Measurements from ENCODE around the gene PDE11A. TPM values are rescaled to one million over a fixed set of nuclear protein-coding genes. Genes with fewer than 3 reads are reported as not detected.

The PDE11A gene
- total and polyA plus RNA-seq, 8 donors, result under 0.01 to 0.87 (median 0.40) TPM; not detected in 2

DNA sequence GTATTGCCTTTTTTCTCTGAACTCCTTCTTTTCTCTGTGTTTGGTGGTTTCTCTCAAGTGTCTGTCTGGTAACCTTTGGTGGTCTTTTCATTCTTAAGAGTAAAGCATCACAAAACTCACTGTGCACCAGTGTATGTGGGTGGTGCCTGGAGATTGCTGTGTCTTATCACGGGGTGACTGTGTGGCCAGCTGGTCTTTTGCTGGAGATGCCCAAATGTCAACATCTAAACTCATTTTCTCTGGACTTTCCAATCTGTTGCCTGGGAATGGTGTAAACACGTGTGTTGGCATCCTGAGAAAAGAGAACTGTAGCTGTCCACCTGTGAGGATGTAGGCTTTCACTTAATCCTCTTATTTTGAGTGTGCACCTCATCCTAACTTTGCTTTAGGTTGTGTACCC lies 356.8 kb downstream of the PDE11A start:
- Histone ChIP-seq H3K27ac (no peak overlapping the region), H3K9me3 (no peaks in the 10 kb centered on the region), H3K4me3 (no peak overlapping the region), H3K27me3 (no peaks in the 10 kb centered on the region), H3K4me1 (no peaks in the 10 kb centered on the region), H3K36me3 (no peaks in the 10 kb centered on the region)
- DNase-seq, result no peak
- intact Hi-C loops (cut with DNase I; ENCODE audit: low total_unique reads), result loop anchor here (10.0 kb wide), 1 partner anchor 231 kb away; no protein-coding TSS in a partner anchor
- TF ChIP-seq POLR2AphosphoS5 (IDR thresholded peaks at IDR 0.05) (no peak), EP300 (IDR thresholded peaks at IDR 0.05) (no peak), POLR2A (IDR thresholded peaks at IDR 0.05) (no peak)
- TF ChIP-seq, protein P1, sequence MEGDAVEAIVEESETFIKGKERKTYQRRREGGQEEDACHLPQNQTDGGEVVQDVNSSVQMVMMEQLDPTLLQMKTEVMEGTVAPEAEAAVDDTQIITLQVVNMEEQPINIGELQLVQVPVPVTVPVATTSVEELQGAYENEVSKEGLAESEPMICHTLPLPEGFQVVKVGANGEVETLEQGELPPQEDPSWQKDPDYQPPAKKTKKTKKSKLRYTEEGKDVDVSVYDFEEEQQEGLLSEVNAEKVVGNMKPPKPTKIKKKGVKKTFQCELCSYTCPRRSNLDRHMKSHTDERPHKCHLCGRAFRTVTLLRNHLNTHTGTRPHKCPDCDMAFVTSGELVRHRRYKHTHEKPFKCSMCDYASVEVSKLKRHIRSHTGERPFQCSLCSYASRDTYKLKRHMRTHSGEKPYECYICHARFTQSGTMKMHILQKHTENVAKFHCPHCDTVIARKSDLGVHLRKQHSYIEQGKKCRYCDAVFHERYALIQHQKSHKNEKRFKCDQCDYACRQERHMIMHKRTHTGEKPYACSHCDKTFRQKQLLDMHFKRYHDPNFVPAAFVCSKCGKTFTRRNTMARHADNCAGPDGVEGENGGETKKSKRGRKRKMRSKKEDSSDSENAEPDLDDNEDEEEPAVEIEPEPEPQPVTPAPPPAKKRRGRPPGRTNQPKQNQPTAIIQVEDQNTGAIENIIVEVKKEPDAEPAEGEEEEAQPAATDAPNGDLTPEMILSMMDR (IDR thresholded peaks at IDR 0.05), result no peak
- WGBS, 5 donors, result 43 to 66% (median 57%) methylated on average over 2 of the region's 2 CpGs

DNA sequence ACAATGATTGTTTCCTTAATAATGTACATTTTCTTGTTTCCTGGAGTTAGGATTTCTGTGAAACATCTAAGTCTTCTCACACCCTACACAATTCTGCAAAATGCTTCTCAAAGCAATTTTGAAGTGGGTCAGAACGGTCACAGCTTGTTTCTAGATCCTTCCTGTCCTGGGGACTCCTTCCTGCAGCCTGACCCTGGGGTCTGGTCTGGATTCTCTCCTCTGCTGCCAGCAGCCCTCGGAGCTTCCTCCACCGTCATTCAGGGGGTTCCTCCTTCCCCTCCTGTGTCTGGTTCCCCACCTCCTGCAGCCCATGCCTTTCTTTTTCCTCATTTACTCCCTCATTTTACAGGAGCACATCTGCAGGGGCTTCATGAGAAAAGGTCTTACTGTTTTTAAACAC lies 357.9 kb downstream of the PDE11A start:
- Histone ChIP-seq H3K9me3 (no peaks in the 10 kb centered on the region), H3K36me3 (no peaks in the 10 kb centered on the region), H3K4me1 (no peaks in the 10 kb centered on the region), H3K27ac (no peak overlapping the region), H3K4me3 (no peak overlapping the region), H3K27me3 (no peaks in the 10 kb centered on the region)
- no peak for DNase-seq
- TF ChIP-seq POLR2AphosphoS5 (IDR thresholded peaks at IDR 0.05), result no peak
- TF ChIP-seq EP300 (IDR thresholded peaks at IDR 0.05), result no peak
- TF ChIP-seq POLR2A (IDR thresholded peaks at IDR 0.05), result no peak
- TF ChIP-seq, protein P1 (IDR thresholded peaks at IDR 0.05), result no peak
- 52 to 69% (median 67%) methylated on average over 3 of the region's 3 CpGs for WGBS, 5 donors
- intact Hi-C loops (cut with DNase I; ENCODE audit: low total_unique reads), result loop anchor here (10.0 kb wide), 1 partner anchor 230 kb away; no protein-coding TSS in a partner anchor

DNA sequence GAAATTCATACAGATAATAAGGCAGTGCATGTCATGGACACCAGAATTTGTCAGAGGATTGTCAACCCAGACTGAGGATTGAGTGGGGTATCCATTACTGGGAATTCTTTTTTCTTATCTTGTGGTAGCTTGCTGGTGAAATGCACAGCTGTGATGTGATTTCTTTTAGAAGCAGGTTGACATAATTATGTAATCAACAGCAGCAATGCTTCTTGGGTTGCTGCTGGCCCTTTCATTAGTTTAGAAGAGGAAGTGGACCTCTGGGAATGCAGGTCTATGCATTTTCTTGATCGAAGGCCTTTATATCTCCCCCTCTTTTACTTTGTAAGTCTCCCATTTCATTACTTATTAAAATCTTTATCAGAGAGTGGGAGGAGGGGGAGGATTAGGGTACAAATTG lies 360.1 kb downstream of the PDE11A start:
- 29 to 37% (median 34%) methylated on average over 1 of the region's 1 CpG for WGBS, 5 donors
- H3K9me3 ChIP-seq, result no peaks in the 10 kb centered on the region
- H3K27ac ChIP-seq, result no peak overlapping the region
- TF ChIP-seq, protein P1 (IDR thresholded peaks at IDR 0.05), result no peak
- TF ChIP-seq EP300 (IDR thresholded peaks at IDR 0.05), result no peak
- TF ChIP-seq POLR2A (IDR thresholded peaks at IDR 0.05), result no peak
- TF ChIP-seq POLR2AphosphoS5 (IDR thresholded peaks at IDR 0.05), result no peak
- H3K4me1 ChIP-seq, result no peaks in the 10 kb centered on the region
- no peaks in the 10 kb centered on the region for H3K36me3 ChIP-seq
- intact Hi-C loops (cut with DNase I; ENCODE audit: low total_unique reads), result loop anchor here (10.0 kb wide), 1 partner anchor 228 kb away; no protein-coding TSS in a partner anchor
- H3K27me3 ChIP-seq, result no peaks in the 10 kb centered on the region
- no peak overlapping the region for H3K4me3 ChIP-seq
- no peak for DNase-seq

DNA sequence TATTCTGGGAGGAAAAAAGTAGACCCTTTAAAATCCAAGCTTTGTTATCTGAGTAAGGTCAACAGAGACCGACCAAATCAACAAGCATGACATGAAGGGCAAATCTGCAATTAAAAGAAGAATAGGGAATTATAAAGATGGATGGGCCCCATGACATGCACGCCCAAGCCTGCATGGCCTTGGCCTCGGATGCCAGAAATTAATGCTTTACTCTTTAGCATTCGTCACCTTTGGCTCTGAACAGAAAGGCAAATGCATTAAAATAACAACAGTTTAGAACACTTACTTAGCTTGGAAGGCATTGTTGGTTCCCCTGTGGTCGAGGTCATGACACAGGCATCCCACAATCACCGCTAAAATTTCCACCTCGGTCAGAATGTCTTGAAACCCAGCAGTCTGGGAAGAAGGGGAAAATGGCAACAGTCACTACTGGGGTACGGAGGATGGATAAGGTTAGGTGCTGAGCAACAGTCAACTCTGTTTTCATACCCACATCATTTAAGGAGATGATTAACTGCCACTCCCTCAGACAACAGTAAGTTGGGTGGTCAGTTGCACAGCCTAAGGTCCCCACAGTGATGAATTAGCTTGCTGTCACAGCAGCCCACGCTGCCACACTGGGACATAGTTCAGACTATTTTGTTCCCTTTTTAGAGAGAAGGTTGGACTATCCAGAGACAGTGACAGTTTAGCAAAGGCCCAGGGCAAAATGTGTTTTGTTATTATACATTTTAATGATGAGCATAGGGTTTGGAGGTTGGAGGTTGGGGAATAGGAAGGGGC lies 360.9 kb downstream of the PDE11A start:
- intact Hi-C loops (cut with DNase I; ENCODE audit: low total_unique reads), result loop anchor here (10.0 kb wide), 1 partner anchor 227 kb away; no protein-coding TSS in a partner anchor
- no peak for TF ChIP-seq EP300 (IDR thresholded peaks at IDR 0.05)
- TF ChIP-seq, protein P1 (IDR thresholded peaks at IDR 0.05), result no peak
- no peak for TF ChIP-seq POLR2A (IDR thresholded peaks at IDR 0.05)
- TF ChIP-seq POLR2AphosphoS5 (IDR thresholded peaks at IDR 0.05), result no peak
- Histone ChIP-seq H3K9me3 (no peaks in the 10 kb centered on the region), H3K36me3 (no peaks in the 10 kb centered on the region), H3K4me3 (no peak overlapping the region), H3K27ac (no peak overlapping the region), H3K27me3 (no peaks in the 10 kb centered on the region), H3K4me1 (no peaks in the 10 kb centered on the region)
- no peak for DNase-seq
- WGBS, 5 donors, result 66 to 77% (median 73%) methylated on average over 9 of the region's 9 CpGs
